ENCODE results near the gene CERK.

- TF ChIP-seq CTCF (IDR thresholded peaks at IDR 0.05 in 8 of 11, conservative IDR thresholded peaks at IDR 0.05 in 3 of 11) = no peak
- no peak for TF ChIP-seq POLR2AphosphoS5 (IDR thresholded peaks at IDR 0.05)
- TF ChIP-seq POLR2A (IDR thresholded peaks at IDR 0.05) = no peak
These were observed 18.1 kb downstream of the CERK start for GRCh38 chr22:46719921-46720320.

All from spleen (tissue), 7 donors.